Effector memory CD4-positive, alpha-beta T cell (primary cell): ENCODE results near the gene FGGY.

Experiments used
- DNase-seq, 3 donors: peaks; one replicate each; pipeline ENCODE4 v3.0.0-alpha.2; 2020
- H3K27ac ChIP-seq: 2 replicates; pipeline ENCODE4 v1.7.0; 2013; ENCODE audit warnings: mild to moderate bottlenecking, low read length, moderate library complexity; ENCODE audit not compliant: insufficient read depth, poor library complexity, severe bottlenecking
- H3K27me3 ChIP-seq: replicated peaks from 2 replicates; pipeline ENCODE4 v1.7.0; 2013; ENCODE audit warnings: mild to moderate bottlenecking, low read length; ENCODE audit not compliant: insufficient read depth, control insufficient read depth, poor library complexity, severe bottlenecking
- H3K36me3 ChIP-seq: 2 replicates; pipeline ENCODE4 v1.7.0; 2013; ENCODE audit warnings: mild to moderate bottlenecking, low read length, moderate library complexity; ENCODE audit not compliant: control insufficient read depth, insufficient read depth
- H3K4me1 ChIP-seq: 2 replicates; pipeline ENCODE4 v1.7.0; 2013; ENCODE audit warnings: low read length, mild to moderate bottlenecking; ENCODE audit not compliant: control insufficient read depth, insufficient read depth, poor library complexity, severe bottlenecking
- H3K4me3 ChIP-seq: 2 replicates; pipeline ENCODE4 v1.7.0; 2013; ENCODE audit warnings: low read length, low read depth, mild to moderate bottlenecking; ENCODE audit not compliant: insufficient read depth, poor library complexity, severe bottlenecking
- H3K9me3 ChIP-seq: 2 replicates; pipeline ENCODE4 v1.7.0; 2013; ENCODE audit warnings: mild to moderate bottlenecking, low read length, moderate library complexity; ENCODE audit not compliant: control insufficient read depth

FGGY gene

DNA sequence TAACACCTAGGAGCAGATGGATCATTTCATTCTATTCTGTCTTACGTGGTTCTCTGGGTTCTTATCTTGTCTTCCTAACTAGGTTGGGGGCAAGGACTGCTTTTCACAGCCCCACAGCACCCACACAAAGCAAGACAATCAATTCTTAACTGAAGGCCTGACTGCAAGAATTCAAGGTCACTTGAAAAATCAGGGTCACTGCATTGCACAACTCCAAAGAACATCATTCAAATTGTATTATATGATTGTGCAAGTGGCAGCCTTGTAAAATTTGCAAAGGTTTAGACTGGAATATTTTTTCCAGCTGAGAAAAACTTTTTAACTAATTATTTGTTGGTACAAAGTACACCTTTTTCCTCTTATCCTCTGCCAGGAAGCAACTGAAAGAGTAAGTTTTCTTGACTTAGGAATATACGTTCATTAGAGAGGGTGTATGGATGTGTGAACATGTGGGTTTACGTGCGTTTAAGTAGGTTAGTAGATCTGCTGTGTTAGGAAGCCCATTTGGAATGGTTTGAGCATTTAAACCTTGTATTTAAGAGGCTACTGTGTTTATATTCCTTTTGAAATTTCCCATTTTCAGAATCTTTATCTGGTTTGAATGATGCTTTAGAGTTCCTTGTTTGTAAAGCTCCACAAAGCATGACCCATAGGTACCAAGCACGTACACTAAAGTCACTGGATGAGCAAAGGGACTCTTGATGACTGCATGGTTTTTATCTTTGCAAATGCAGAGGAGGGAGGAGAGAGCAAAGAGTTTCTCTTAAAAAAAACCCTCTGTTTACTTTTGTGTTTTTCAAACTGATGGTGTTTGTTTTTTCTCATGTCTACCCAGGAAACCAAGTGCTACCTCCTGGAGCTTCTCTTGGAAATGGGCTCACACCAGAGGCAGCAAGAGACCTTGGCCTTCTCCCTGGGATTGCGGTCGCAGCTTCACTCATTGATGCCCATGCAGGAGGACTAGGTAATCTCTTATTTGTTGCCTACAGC lies 214.9 kb downstream of the FGGY start:
- H3K27ac ChIP-seq, result no peak overlapping the region
- no peak for DNase-seq
- no peaks in the 10 kb centered on the region for H3K9me3 ChIP-seq
- no peaks in the 10 kb centered on the region for H3K36me3 ChIP-seq
- no peaks in the 10 kb centered on the region for H3K27me3 ChIP-seq
- no peak overlapping the region for H3K4me3 ChIP-seq
- no peaks in the 10 kb centered on the region for H3K4me1 ChIP-seq

DNA sequence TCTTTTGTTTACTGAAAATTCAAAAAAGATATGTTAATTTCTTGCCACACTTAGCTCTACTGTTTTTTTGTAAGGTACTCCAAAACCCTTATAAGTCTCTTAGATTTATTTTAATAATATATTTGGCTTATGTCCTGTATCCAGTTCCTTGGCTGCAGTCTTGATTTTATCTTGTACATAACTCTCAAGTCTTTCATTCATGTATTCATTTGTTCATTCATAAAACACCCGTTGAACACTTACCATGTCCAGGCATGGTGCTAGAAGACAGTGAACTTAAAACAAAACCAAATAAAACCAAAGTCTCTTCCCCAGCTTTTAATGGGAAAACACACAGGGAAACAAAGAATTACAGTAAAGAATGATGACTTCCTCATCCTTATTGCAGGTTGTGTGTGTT lies 215.8 kb downstream of the FGGY start:
- Histone ChIP-seq H3K36me3 (no peaks in the 10 kb centered on the region), H3K4me3 (no peak overlapping the region), H3K9me3 (no peaks in the 10 kb centered on the region), H3K4me1 (no peaks in the 10 kb centered on the region), H3K27me3 (no peaks in the 10 kb centered on the region), H3K27ac (no peak overlapping the region)
- DNase-seq, result no peak

DNA sequence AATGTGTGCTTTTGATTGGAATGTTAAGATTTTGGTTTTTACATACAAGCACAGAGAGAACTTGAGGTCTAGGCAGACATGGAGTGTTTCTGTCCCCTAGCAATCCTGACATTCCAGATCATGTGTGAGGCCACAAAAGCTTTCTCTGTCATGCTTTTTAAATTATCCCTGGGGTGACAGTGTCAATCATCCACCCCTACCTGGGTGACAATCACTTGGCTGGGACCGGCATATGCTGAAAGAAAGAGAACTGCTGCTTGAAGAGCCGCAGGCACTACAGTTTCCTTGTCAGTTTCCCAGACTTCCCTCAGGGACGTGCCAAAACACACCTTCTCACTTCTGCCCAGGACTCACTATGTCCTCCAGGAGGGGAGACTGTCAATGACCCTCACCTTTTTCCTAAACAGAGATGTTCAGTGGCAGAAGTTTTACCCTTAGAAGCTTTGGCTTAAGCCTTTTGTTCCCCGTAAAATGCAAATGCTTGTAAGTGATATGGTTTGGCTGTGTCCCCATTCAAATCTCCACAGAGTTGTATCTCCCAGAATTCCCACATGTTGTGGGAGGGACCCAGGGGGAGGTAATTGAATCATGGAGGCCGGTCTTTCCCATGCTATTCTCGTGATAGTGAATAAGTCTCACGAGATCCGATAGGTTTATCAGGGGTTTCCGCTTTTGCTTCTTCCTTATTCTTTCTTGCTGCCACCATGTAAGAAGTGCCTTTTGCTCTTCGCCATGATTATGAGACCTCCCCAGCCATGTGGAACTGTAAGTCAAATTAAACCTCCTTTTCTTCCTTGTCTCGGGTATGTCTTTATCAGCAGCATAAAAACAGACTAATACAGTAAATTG lies 217.4 kb downstream of the FGGY start:
- no peak for DNase-seq
- H3K27me3 ChIP-seq, result no peaks in the 10 kb centered on the region
- no peaks in the 10 kb centered on the region for H3K36me3 ChIP-seq
- H3K4me3 ChIP-seq, result no peak overlapping the region
- H3K27ac ChIP-seq, result no peak overlapping the region
- no peaks in the 10 kb centered on the region for H3K9me3 ChIP-seq
- H3K4me1 ChIP-seq, result no peaks in the 10 kb centered on the region

DNA sequence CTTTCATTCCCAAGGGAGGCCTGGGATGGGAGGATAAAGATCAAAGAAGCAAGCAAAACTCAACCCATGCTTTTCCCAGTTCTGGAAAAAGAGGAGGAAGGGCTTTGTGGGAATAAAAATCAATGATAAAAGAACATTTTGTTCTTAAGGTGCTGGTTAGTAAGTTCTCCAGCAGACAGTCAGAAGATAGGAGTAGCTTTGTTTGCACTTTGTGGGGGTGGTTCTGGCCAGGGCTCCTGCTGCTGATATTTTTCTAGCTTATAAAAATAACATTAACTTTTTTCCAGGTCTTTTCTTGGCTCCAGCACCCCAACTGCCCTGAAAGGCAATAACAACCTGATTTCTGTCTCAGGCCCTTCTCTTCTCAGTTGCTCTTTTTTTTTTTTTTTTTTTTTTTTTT lies 220.0 kb downstream of the FGGY start:
- H3K36me3 ChIP-seq, result no peaks in the 10 kb centered on the region
- no peaks in the 10 kb centered on the region for H3K4me1 ChIP-seq
- no peaks in the 10 kb centered on the region for H3K9me3 ChIP-seq
- no peak for DNase-seq
- no peaks in the 10 kb centered on the region for H3K27me3 ChIP-seq
- no peak overlapping the region for H3K27ac ChIP-seq
- no peak overlapping the region for H3K4me3 ChIP-seq

DNA sequence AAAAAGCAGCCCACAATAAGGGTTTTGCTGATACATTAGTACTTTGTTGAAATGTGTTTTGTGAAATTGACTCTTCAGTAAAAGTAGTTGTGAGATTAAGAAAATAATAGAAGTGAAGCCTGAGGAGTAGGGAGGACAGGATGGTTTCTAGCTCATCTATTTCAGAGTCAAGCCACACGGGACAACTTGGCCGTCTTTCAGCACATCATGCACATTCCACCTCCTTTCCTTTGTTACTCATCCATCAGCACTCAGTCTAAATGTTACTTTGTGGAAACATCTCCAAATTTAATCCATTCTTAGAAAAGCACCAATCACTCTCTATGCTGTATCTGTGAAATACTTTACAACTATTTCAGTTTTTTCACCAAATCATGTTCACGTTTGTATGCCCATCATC lies 223.3 kb downstream of the FGGY start:
- H3K4me3 ChIP-seq, result no peak overlapping the region
- no peak overlapping the region for H3K27ac ChIP-seq
- DNase-seq, result no peak
- no peaks in the 10 kb centered on the region for H3K9me3 ChIP-seq
- no peaks in the 10 kb centered on the region for H3K27me3 ChIP-seq
- no peaks in the 10 kb centered on the region for H3K36me3 ChIP-seq
- H3K4me1 ChIP-seq, result no peaks in the 10 kb centered on the region

DNA sequence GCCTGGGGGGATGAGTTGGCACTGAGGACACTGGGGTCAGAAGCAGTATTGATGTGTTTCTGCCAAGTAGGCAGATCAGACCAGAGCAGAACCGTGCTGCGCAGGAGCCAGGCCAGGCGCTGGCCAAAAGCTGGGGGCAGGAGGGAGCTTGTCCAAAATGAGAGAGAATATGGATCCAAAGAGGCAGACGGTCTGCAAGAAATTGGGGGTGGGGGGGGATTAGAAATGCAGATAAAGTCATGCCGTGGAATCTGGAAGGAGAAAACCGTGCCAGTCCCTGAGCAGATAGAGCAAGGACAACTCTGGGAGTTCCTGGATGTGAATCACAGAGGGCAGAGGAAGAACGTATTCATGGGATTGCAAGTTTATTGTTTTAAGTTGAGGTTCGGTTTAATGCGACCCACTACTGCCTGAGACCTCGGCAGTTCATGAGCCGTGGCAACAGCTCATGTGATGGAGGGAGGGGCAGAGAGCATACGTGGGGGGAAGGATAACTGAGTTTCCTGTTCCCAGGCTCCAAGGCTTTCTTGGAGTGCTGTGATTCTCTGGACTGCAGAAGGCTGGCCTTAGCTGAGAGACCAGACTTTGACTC lies 224.0 kb downstream of the FGGY start:
- no peaks in the 10 kb centered on the region for H3K27me3 ChIP-seq
- no peaks in the 10 kb centered on the region for H3K9me3 ChIP-seq
- H3K4me1 ChIP-seq, result no peaks in the 10 kb centered on the region
- no peaks in the 10 kb centered on the region for H3K36me3 ChIP-seq
- no peak overlapping the region for H3K4me3 ChIP-seq
- H3K27ac ChIP-seq, result no peak overlapping the region
- no peak for DNase-seq

DNA sequence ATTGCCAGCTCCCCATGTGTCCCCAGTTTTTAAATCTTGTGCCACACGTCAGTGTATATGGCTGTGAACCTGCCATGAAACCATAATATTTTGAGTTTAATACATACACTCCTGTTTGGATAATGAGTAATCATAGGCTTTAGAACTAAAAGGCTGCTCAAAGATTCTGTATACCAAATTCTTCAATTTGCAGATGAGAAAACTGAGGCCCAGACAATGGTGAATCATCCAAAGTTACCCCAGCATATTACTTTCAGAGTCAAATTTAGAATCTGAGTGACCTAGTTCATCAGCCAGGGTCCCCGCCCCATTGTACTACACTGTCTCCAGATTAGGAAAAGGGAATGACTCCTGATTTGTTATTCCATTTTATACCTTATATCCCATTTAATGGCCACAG lies 224.6 kb downstream of the FGGY start:
- Histone ChIP-seq H3K9me3 (no peaks in the 10 kb centered on the region), H3K27me3 (no peaks in the 10 kb centered on the region), H3K4me1 (no peaks in the 10 kb centered on the region), H3K27ac (no peak overlapping the region), H3K4me3 (no peak overlapping the region), H3K36me3 (no peaks in the 10 kb centered on the region)
- no peak for DNase-seq

DNA sequence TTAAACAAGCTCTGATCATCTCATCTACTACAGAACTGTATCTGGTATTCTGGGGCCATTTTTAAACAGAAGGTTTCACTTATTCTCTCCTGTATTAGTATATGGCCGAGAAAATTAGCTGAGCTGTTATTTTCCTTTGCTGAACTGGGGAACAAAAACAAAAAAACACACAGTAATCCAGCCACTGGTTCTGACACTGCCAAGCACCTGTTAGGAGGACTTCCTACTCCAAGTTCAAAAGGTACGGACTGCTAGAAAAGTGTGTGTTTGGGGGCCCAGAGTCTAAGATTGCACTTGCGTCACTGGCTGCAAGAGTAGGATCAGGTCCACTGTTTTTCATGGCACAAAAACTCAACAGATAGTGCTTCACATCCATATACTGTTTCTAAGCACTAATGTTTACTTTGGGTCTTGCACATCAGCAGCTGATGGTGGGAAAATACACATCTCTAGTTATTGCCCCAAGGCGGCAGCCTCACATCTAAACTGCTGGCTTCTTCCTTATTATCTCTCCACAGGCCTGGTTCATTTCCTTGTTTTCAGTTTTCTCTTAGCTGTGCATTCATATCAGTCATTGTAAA lies 226.1 kb downstream of the FGGY start:
- Histone ChIP-seq H3K27ac (no peak overlapping the region), H3K27me3 (no peaks in the 10 kb centered on the region), H3K4me3 (no peak overlapping the region), H3K9me3 (no peaks in the 10 kb centered on the region), H3K36me3 (no peaks in the 10 kb centered on the region), H3K4me1 (no peaks in the 10 kb centered on the region)
- DNase-seq, result no peak

DNA sequence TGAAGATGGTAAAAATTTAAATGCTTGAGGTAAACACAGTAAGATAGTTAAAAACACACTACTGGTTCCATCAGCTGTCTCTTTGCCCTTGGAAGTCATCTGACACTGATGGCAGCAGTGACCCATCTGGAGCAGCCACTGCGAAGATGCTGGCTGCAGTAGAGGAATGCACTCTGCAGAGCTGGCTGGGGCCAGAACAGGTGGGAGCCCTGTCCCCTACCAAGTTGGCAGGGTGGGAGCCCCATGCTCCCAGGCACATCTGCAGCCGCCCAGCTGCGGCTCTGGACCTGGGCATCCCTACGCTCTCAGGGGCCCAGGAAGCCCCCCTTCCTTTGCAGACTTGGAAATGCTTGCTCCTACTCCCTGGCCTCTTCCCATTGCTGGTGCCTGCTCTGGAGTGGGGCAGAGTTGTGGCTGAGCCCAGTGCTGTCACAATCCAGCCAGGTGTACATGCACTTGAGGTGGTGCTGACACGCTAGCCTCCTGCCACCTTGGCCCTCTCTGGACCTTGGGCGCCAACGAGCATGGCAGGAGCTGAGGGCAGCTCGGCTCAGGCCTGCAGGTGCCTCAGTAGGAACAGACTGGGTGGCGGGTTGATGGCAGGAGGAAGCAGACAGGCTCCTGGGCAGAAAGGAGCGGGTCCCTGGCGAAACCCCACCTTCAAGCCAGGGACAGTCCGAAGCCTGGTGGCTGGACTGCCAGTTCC lies 227.0 kb downstream of the FGGY start:
- H3K4me1 ChIP-seq, result no peaks in the 10 kb centered on the region
- no peak overlapping the region for H3K4me3 ChIP-seq
- H3K36me3 ChIP-seq, result no peaks in the 10 kb centered on the region
- DNase-seq, result no peak
- H3K27me3 ChIP-seq, result no peaks in the 10 kb centered on the region
- H3K27ac ChIP-seq, result no peak overlapping the region
- no peaks in the 10 kb centered on the region for H3K9me3 ChIP-seq
